Kidney (tissue), 14 donors: ENCODE data around the gene MAP2K6. TPM values are rescaled to one million over a fixed set of nuclear protein-coding genes. Genes with fewer than 3 reads are reported as not detected.
A peak's percentile ranks its signal among the peaks of the same experiment; 100 is the strongest.

Experiments
- DNase-seq, 5 donors: peaks; one replicate each; pipeline ENCODE4 v3.0.0-alpha.2; 2013 to 2020
- FAIRE-seq: peaks from 2 replicates; lab custom pipeline; 2012; peaks lifted over from hg19 to GRCh38; lab: Jason Lieb, UNC
- H3K27ac ChIP-seq, 2 donors: one replicate each; pipeline ENCODE4 v1.7.0; 2013; ENCODE audit warnings: low read depth in 2 of 2, low read length in 2 of 2, inconsistent platforms in 1 of 2
- H3K27me3 ChIP-seq: one replicate; pipeline ENCODE4 v1.7.1; 2013; ENCODE audit warnings: low read length, inconsistent platforms; ENCODE audit not compliant: control insufficient read depth, insufficient read depth
- H3K36me3 ChIP-seq, 3 donors: one replicate each; pipeline versions ENCODE4 v1.7.0 to v1.7.1; 2013; ENCODE audit warnings: low read length in 3 of 3, control low read depth in 1 of 3, inconsistent platforms in 1 of 3; ENCODE audit not compliant: insufficient read depth in 3 of 3, control insufficient read depth in 2 of 3
- H3K4me1 ChIP-seq, 3 donors: one replicate each; pipeline versions ENCODE4 v1.7.0 to v1.7.1; 2013; ENCODE audit warnings: low read length in 3 of 3, inconsistent platforms in 1 of 3, low read depth in 1 of 3; ENCODE audit not compliant: control insufficient read depth in 2 of 3, insufficient read depth in 2 of 3
- H3K4me3 ChIP-seq, 3 donors: one replicate each; pipeline versions ENCODE4 v1.7.0 to v1.8.1; 2013; ENCODE audit warnings: low read length in 3 of 3, control low read depth in 1 of 3, inconsistent platforms in 1 of 3
- H3K9ac ChIP-seq, 3 donors: one replicate each; pipeline versions ENCODE4 v1.7.0 to v1.7.1; 2013; ENCODE audit warnings: low read length in 3 of 3, control low read depth in 1 of 3, inconsistent platforms in 1 of 3
- H3K9me3 ChIP-seq, 3 donors: one replicate each; pipeline versions ENCODE4 v1.7.0 to v1.7.1; 2013; ENCODE audit warnings: low read length in 3 of 3, control low read depth in 1 of 3, inconsistent platforms in 1 of 3; ENCODE audit not compliant: control insufficient read depth in 2 of 3, insufficient read depth in 1 of 3
- intact Hi-C: fragments of 100-400 bp; cut with DNase I; formaldehyde crosslinking; loops from one replicate; pipeline ENCODE4 v1.11.1; 2022
- polyA plus RNA-seq: library from polyadenylated mRNA; stranded (reverse); fragments of 350-450 nt; fragmentation: Illumina TruSeq; extraction: RNeasy Lipid Tissue Mini Kit (QIAGEN cat#74804); gene quantifications from one replicate; pipeline ENCODE4 v1.2.3, GENCODE V29; 2014; ENCODE audit warnings: low read depth, low replicate concordance; ENCODE audit not compliant: insufficient read depth
- total RNA-seq: library from RNA; stranded (reverse); fragmentation: NEBNext Ultra II Directional; extraction: Animal tissue kit (Norgen Biotek cat#: 25700); gene quantifications from one replicate; pipeline ENCODE4 v1.2.1, GENCODE V29; 2021
- TF ChIP-seq, protein P1 (sequence below): IDR thresholded peaks from 3 replicates; pipeline ENCODE4 v1.5.1; 2012; ENCODE audit warnings: mild to moderate bottlenecking, moderate library complexity, borderline replicate concordance; ENCODE audit not compliant: insufficient read depth; ENCODE audit errors: extremely low read depth
- donor health status: control.
- donor health status: control.
- donor health status: control.
- donor health status: control.
- donor health status: control.
- donor health status: DM: yes; HTN: yes; CAD: no.
- donor health status: Normal renal cell carcinoma (clear cell type).

The MAP2K6 gene
- total and polyA plus RNA-seq, 2 donors from 2014 or later = 8.6 to 10.2 TPM

- intact Hi-C loops = no loop called here
- Histone ChIP-seq H3K9ac (no peak overlapping the region), H3K36me3 (no peaks in the 10 kb centered on the region), H3K9me3 (no peaks in the 10 kb centered on the region), H3K27ac (no peak overlapping the region), H3K4me1 (peaks cover 5 to 11% (median 5%) of the 10 kb centered on the region in 3 donors), H3K4me3 (no peak overlapping the region), H3K27me3 (no peaks in the 10 kb centered on the region)
- DNase-seq (no peak), FAIRE-seq (peak; percentile 32)
- TF ChIP-seq, protein P1, sequence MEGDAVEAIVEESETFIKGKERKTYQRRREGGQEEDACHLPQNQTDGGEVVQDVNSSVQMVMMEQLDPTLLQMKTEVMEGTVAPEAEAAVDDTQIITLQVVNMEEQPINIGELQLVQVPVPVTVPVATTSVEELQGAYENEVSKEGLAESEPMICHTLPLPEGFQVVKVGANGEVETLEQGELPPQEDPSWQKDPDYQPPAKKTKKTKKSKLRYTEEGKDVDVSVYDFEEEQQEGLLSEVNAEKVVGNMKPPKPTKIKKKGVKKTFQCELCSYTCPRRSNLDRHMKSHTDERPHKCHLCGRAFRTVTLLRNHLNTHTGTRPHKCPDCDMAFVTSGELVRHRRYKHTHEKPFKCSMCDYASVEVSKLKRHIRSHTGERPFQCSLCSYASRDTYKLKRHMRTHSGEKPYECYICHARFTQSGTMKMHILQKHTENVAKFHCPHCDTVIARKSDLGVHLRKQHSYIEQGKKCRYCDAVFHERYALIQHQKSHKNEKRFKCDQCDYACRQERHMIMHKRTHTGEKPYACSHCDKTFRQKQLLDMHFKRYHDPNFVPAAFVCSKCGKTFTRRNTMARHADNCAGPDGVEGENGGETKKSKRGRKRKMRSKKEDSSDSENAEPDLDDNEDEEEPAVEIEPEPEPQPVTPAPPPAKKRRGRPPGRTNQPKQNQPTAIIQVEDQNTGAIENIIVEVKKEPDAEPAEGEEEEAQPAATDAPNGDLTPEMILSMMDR = no peak
Observed at GRCh38 chr17:69418535-69418934, 4.0 kb downstream of the MAP2K6 start.

GRCh38 chr17:69423450-69423849 is 9.0 kb downstream of the MAP2K6 start:
- H3K9ac ChIP-seq = no peak overlapping the region
- intact Hi-C loops = no loop called here
- H3K9me3 ChIP-seq = no peaks in the 10 kb centered on the region
- TF ChIP-seq, protein P1 = no peak
- DNase-seq = no peak
- no peak overlapping the region for H3K4me3 ChIP-seq
- H3K4me1 ChIP-seq = peaks cover 0 to under 1% (median 0%) of the 10 kb centered on the region in 3 donors
- no peak for FAIRE-seq
- H3K27ac ChIP-seq = no peak overlapping the region
- H3K27me3 ChIP-seq = no peaks in the 10 kb centered on the region
- no peaks in the 10 kb centered on the region for H3K36me3 ChIP-seq

DNA sequence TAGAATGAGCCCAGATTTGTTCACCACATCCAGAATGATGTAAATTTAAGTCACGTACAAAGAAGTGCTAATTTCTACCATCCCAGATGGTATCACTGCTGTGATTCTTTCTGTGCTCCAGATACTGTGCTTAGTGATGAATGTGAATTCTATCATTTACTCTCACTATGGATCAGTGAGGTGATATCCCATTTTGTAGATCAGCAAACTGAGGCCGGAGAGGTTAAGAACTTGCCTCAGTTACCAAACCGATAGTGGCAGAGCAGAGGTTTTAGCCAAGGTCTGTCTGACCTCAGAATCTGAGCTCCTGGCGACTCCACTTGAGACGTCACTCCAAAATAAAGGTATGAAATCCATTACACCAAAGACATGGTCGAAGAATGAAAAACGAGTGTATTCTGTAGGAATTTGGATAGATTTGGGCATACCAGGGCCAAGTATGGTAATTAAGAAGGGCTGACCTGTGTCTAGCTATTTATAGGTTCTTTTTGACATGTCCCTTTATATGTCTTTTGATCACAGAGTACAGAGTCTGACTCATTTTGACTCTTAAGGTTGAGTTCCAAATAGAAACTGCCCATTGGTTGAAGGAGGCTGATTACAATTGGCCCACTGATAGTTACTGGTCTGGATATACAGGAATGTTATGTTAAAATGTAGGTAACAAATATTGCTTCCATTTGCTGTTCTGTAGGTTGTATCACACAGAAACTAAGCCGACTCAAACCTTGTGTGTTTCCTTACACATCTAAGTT is 10.0 kb downstream of the MAP2K6 start:
- FAIRE-seq (no peak), DNase-seq (no peak)
- TF ChIP-seq, protein P1 = no peak
- Histone ChIP-seq H3K36me3 (no peaks in the 10 kb centered on the region), H3K27ac (no peak overlapping the region), H3K4me3 (no peak overlapping the region), H3K9ac (no peak overlapping the region), H3K27me3 (no peaks in the 10 kb centered on the region), H3K9me3 (no peaks in the 10 kb centered on the region), H3K4me1 (no peaks in the 10 kb centered on the region)
- intact Hi-C loops = no loop called here
